Mesothelial cell of epicardium (in vitro differentiated cells): ENCODE data around the gene CCDC34. TPM values are rescaled to one million over a fixed set of nuclear protein-coding genes. Genes with fewer than 3 reads are reported as not detected.

Experiments used
- DNase-seq, 2 experiments: peaks; one replicate each; pipeline ENCODE4 v3.0.0; 2021; ENCODE audit warnings: low spot score in 2 of 2; ENCODE audit not compliant: unreplicated experiment in 2 of 2
- H3K27ac Mint-ChIP-seq: 2 replicates; pipeline ENCODE4 v1.8.0; 2021; ENCODE audit warnings: mixed read lengths
- H3K27me3 Mint-ChIP-seq: 2 replicates; pipeline ENCODE4 v1.8.0; 2021; ENCODE audit warnings: low read depth, mixed read lengths
- H3K36me3 Mint-ChIP-seq: 2 replicates; pipeline ENCODE4 v1.8.0; 2021; ENCODE audit warnings: mixed read lengths
- H3K4me1 Mint-ChIP-seq: 2 replicates; pipeline ENCODE4 v1.8.0; 2021; ENCODE audit warnings: mixed read lengths
- H3K4me3 Mint-ChIP-seq: 2 replicates; pipeline ENCODE4 v1.8.0; 2021; ENCODE audit warnings: mild to moderate bottlenecking, moderate library complexity, mixed read lengths
- H3K9me3 Mint-ChIP-seq: 2 replicates; pipeline ENCODE4 v1.8.0; 2021; ENCODE audit warnings: mixed read lengths
- total RNA-seq: library from RNA; stranded (reverse); gene quantifications from 3 replicates; pipeline ENCODE4 v1.2.1, GENCODE V29; 2021
- TF ChIP-seq, protein P1 (sequence below): fragments of 200-600 bp; sonication (generic); IDR thresholded peaks from one replicate; pipeline ENCODE4 v1.5.0; 2021; ENCODE audit warnings: antibody characterized with exemption; ENCODE audit not compliant: unreplicated experiment

Gene CCDC34
- total RNA-seq, 1 donor from 2014 or later: 13.9 TPM

- no peak for DNase-seq
- Mint-ChIP-seq H3K9me3 (no peaks in the 10 kb centered on the region), H3K27me3 (no peaks in the 10 kb centered on the region), H3K27ac (no peak overlapping the region), H3K4me1 (peaks cover 16% of the 10 kb centered on the region), H3K36me3 (peaks cover 11% of the 10 kb centered on the region), H3K4me3 (no peak overlapping the region)
- TF ChIP-seq, protein P1, sequence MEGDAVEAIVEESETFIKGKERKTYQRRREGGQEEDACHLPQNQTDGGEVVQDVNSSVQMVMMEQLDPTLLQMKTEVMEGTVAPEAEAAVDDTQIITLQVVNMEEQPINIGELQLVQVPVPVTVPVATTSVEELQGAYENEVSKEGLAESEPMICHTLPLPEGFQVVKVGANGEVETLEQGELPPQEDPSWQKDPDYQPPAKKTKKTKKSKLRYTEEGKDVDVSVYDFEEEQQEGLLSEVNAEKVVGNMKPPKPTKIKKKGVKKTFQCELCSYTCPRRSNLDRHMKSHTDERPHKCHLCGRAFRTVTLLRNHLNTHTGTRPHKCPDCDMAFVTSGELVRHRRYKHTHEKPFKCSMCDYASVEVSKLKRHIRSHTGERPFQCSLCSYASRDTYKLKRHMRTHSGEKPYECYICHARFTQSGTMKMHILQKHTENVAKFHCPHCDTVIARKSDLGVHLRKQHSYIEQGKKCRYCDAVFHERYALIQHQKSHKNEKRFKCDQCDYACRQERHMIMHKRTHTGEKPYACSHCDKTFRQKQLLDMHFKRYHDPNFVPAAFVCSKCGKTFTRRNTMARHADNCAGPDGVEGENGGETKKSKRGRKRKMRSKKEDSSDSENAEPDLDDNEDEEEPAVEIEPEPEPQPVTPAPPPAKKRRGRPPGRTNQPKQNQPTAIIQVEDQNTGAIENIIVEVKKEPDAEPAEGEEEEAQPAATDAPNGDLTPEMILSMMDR: no peak
These were observed 8.6 kb downstream of the CCDC34 start for GRCh38 chr11:27354359-27354965.

- Mint-ChIP-seq H3K9me3 (no peaks in the 10 kb centered on the region), H3K4me1 (peaks cover 11% of the 10 kb centered on the region)
These were observed 9.2 kb downstream of the CCDC34 start for GRCh38 chr11:27353593-27354358.

DNA sequence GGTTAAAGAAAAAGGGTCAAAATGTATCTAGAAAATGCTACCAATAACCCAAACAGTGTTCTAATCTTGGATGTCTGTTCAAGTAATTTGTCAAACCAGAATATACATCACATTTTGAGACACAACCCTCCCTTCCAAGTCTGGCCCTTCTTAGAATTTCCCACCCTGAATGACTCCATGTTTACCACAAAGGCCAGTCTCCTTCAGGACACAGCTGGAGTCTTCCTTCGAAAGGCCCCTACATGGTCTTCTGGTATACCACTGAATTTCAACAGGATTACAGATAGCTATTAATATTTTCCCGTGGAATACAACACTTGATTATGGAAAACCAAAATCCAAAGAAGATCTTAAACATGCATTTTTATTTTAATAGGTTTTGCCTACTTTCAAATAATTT lies 10.2 kb downstream of the CCDC34 start:
- DNase-seq: no peak
- TF ChIP-seq, protein P1: no peak
- no peaks in the 10 kb centered on the region for H3K9me3 Mint-ChIP-seq
- H3K27ac Mint-ChIP-seq: no peak overlapping the region
- no peaks in the 10 kb centered on the region for H3K27me3 Mint-ChIP-seq
- H3K4me3 Mint-ChIP-seq: no peak overlapping the region
- peaks cover 13% of the 10 kb centered on the region for H3K36me3 Mint-ChIP-seq
- H3K4me1 Mint-ChIP-seq: peaks cover 15% of the 10 kb centered on the region

More at GRCh38 chr11:27353593-27354358, 9.2 kb downstream of the CCDC34 start:
- Mint-ChIP-seq H3K4me3 (no peak overlapping the region), H3K27ac (no peak overlapping the region), H3K36me3 (peaks cover 11% of the 10 kb centered on the region), H3K27me3 (no peaks in the 10 kb centered on the region)
- TF ChIP-seq, protein P1: no peak
- DNase-seq: no peak

DNA sequence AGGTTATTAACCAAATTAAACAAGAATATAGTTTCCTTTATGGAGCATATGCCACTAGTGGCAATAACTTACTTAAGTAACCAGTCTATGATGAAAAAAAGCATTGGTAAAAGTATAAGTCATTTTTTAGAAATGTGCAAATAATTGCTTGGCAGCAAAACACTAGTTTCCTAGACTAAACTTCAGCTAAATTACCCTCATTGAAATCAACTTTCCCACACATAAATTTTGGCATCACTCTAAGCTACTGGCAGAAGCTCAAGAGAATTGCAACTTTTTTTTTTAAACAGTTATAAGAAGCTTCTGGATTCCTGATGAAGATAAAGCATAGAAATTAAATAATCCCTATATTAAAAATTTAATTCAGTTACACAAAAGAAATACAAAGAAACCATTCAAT lies 12.5 kb downstream of the CCDC34 start:
- TF ChIP-seq, protein P1: no peak
- Mint-ChIP-seq H3K9me3 (no peaks in the 10 kb centered on the region), H3K27me3 (no peaks in the 10 kb centered on the region), H3K4me3 (no peak overlapping the region), H3K36me3 (peaks cover 16% of the 10 kb centered on the region), H3K27ac (no peak overlapping the region), H3K4me1 (peaks cover 18% of the 10 kb centered on the region)
- DNase-seq: no peak

GRCh38 chr11:27349919-27350318 lies 13.1 kb downstream of the CCDC34 start:
- peaks cover 18% of the 10 kb centered on the region for H3K4me1 Mint-ChIP-seq
- H3K27ac Mint-ChIP-seq: no peak overlapping the region
- no peak overlapping the region for H3K4me3 Mint-ChIP-seq

More at GRCh38 chr11:27349919-27350318, 13.1 kb downstream of the CCDC34 start:
- Mint-ChIP-seq H3K27me3 (no peaks in the 10 kb centered on the region), H3K9me3 (peaks cover 2% of the 10 kb centered on the region), H3K36me3 (peaks cover 17% of the 10 kb centered on the region)
- TF ChIP-seq, protein P1: no peak
- DNase-seq: no peak
